Adrenal gland (tissue), 12 donors: ENCODE measurements around the gene GOLT1B. TPM values are rescaled to one million over a fixed set of nuclear protein-coding genes. Genes with fewer than 3 reads are reported as not detected.

Experiments
- DNase-seq, 7 donors: peaks; one replicate each; pipeline ENCODE4 v3.0.0-alpha.2; 2019 to 2020
- H3K27ac ChIP-seq, 5 donors: fragments of 200-600 bp; sonication (generic) in 4 of 5; 1 replicate in 3 of 5; 2 replicates in 2 of 5; pipeline versions ENCODE4 v1.5.1 to v1.8.0; 2016 to 2020; ENCODE audit warnings: mild to moderate bottlenecking in 1 of 5
- H3K27me3 ChIP-seq: fragments of 200-600 bp; 2 replicates; pipeline ENCODE4 v1.8.0; 2021
- H3K36me3 ChIP-seq, 2 donors: fragments of 200-600 bp; replicated peaks in 1 of 2; 1 replicate in 1 of 2; 2 replicates in 1 of 2; pipeline versions ENCODE4 v1.5.1 to v1.8.0; 2018 to 2022
- H3K4me1 ChIP-seq, 2 donors: fragments of 200-600 bp; replicated peaks in 1 of 2; 1 replicate in 1 of 2; 2 replicates in 1 of 2; pipeline versions ENCODE4 v1.5.1 to v1.8.0; 2018 to 2021
- H3K4me3 ChIP-seq, 4 donors: fragments of 200-600 bp; sonication (generic) in 3 of 4; one replicate each; pipeline ENCODE4 v1.5.1; 2016 to 2018
- H3K9me3 ChIP-seq, 3 donors: fragments of 200-600 bp; sonication (generic) in 1 of 3; replicated peaks in 1 of 3; 1 replicate in 2 of 3; 2 replicates in 1 of 3; pipeline versions ENCODE4 v1.5.1 to v1.8.0; 2016 to 2021
- POLR2A ChIP-seq, 2 donors: fragments of 450-650 bp; IDR thresholded peaks; one replicate each; pipeline ENCODE4 v1.6.1; 2017; ENCODE audit warnings: antibody characterized with exemption in 2 of 2, mild to moderate bottlenecking in 2 of 2, moderate library complexity in 1 of 2
- WGBS, 4 donors: extraction: QIAGEN DNeasy Blood & Tissue Kit in 2 of 4; methylation state at CpG; one replicate each; pipeline versions ENCODE4 v1.1.5 to v1.1.7; 2013 to 2017; 5-methylcytosine and 5-hydroxymethylcytosine counted together
- intact Hi-C, 2 donors: fragments of 100-400 bp; cut with DNase I; formaldehyde crosslinking; loops; one replicate each; pipeline versions ENCODE4 v1.14.1 to v1.15.0; 2022 to 2023
- polyA plus RNA-seq, 3 donors: library from polyadenylated mRNA; stranded (reverse); fragments of 200-250 nt in 2 of 3; fragments of 350-450 nt in 1 of 3; fragmentation: Illumina TruSeq in 1 of 3; extraction: RNeasy Lipid Tissue Mini Kit (QIAGEN cat#74804) in 1 of 3; gene quantifications; one replicate each; pipeline ENCODE4 v1.2.3, GENCODE V29; 2013 to 2014
- total RNA-seq, 9 donors: library from RNA; depleted of rRNA in 4 of 9; stranded (reverse); fragments of >200 nt in 4 of 9; fragments of 120-200 nt in 1 of 9; fragmentation: NEBNext Ultra II Directional in 1 of 9; extraction: Animal tissue kit (Norgen Biotek cat#: 25700) in 1 of 9; gene quantifications; one replicate each; pipeline versions ENCODE4 v1.1.0 to v1.2.4, GENCODE V29; 2013 to 2023
- TF ChIP-seq, protein P1 (sequence below), 6 experiments: fragments of 450-650 bp in 4 of 6; fragments of 200-600 bp in 2 of 6; sonication (generic) in 1 of 6; IDR thresholded peaks; 1 replicate in 5 of 6; 2 replicates in 1 of 6; pipeline versions ENCODE4 v1.5.1 to v1.8.0; 2016 to 2021; ENCODE audit warnings: antibody characterized with exemption in 6 of 6, mild to moderate bottlenecking in 2 of 6, moderate library complexity in 1 of 6
- donor health status: healthy with polysubstance abuse.
- donor health status: Bipolar disorder and iron deficiency.
- donor health status: DM: yes; HTN: yes; CAD: no.
- donor health status: DM: no; HTN: no; CAD: no.
- donor health status: DM: no; HTN: no; CAD: no.
- donor health status: DM: yes; HTN: yes; CAD: no.

GOLT1B gene
- total and polyA plus RNA-seq, 12 donors: 12.9 to 75.1 (median 35.2) TPM

GRCh38 chr12:21499765-21500164, 1.8 kb upstream of the GOLT1B start:
- Histone ChIP-seq H3K27ac (no peak overlapping the region), H3K4me3 (peak overlapping the region in 1 of 4 donors; percentile 93), H3K4me1 (peaks cover 19 to 44% of the 10 kb centered on the region in 2 donors), H3K27me3 (no peaks in the 10 kb centered on the region), H3K36me3 (peaks cover 0 to 20% of the 10 kb centered on the region in 2 donors), H3K9me3 (no peaks in the 10 kb centered on the region)
- WGBS, 4 donors: 75 to 81% (median 78%) methylated on average over 2 of the region's 2 CpGs
- DNase-seq: no peak
- TF ChIP-seq, protein P1, sequence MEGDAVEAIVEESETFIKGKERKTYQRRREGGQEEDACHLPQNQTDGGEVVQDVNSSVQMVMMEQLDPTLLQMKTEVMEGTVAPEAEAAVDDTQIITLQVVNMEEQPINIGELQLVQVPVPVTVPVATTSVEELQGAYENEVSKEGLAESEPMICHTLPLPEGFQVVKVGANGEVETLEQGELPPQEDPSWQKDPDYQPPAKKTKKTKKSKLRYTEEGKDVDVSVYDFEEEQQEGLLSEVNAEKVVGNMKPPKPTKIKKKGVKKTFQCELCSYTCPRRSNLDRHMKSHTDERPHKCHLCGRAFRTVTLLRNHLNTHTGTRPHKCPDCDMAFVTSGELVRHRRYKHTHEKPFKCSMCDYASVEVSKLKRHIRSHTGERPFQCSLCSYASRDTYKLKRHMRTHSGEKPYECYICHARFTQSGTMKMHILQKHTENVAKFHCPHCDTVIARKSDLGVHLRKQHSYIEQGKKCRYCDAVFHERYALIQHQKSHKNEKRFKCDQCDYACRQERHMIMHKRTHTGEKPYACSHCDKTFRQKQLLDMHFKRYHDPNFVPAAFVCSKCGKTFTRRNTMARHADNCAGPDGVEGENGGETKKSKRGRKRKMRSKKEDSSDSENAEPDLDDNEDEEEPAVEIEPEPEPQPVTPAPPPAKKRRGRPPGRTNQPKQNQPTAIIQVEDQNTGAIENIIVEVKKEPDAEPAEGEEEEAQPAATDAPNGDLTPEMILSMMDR (IDR thresholded peaks at IDR 0.05): no peak
- no peak for TF ChIP-seq POLR2A (IDR thresholded peaks at IDR 0.05)
- intact Hi-C loops: loop anchor here in 1 of 2 donors (10.0 kb wide), 1 partner anchor 155 kb away; the partner anchor contains the start of gene LDHB

GRCh38 chr12:21500786-21501257, 767 bp upstream of the GOLT1B start:
- intact Hi-C loops: loop anchor here in 1 of 2 donors (10.0 kb wide), 1 partner anchor 154 kb away; the partner anchor contains the start of gene LDHB
- WGBS, 4 donors: 4 to 10% (median 5%) methylated on average over 8 of the region's 8 CpGs
- no peak for DNase-seq
- Histone ChIP-seq H3K36me3 (peaks cover 0 to 20% of the 10 kb centered on the region in 2 donors), H3K27me3 (no peaks in the 10 kb centered on the region), H3K4me1 (peaks cover 26 to 55% of the 10 kb centered on the region in 2 donors), H3K9me3 (no peaks in the 10 kb centered on the region), H3K27ac (peak overlapping the region; percentile 80 to 95 (median 88)), H3K4me3 (peak overlapping the region in 3 of 4 donors; percentile 63 to 96 (median 93))
- TF ChIP-seq, protein P1 (IDR thresholded peaks at IDR 0.05): peak in 1 of 6 experiments; percentile 8
- no peak for TF ChIP-seq POLR2A (IDR thresholded peaks at IDR 0.05)

- H3K27ac ChIP-seq: peak overlapping the region; percentile 84 to 95 (median 88)
- TF ChIP-seq, protein P1 (IDR thresholded peaks at IDR 0.05): no peak
- no peak for TF ChIP-seq POLR2A (IDR thresholded peaks at IDR 0.05)
- peak in 6 of 7 donors; percentile 25 to 69 (median 38) for DNase-seq
- H3K27me3 ChIP-seq: no peaks in the 10 kb centered on the region
- peaks cover 26 to 64% of the 10 kb centered on the region in 2 donors for H3K4me1 ChIP-seq
- H3K36me3 ChIP-seq: peaks cover 0 to 7% of the 10 kb centered on the region in 2 donors
- intact Hi-C loops: loop anchor here in 1 of 2 donors (10.0 kb wide), 1 partner anchor 153 kb away; the partner anchor contains the start of gene LDHB
- peak overlapping the region; percentile 70 to 99 (median 94) for H3K4me3 ChIP-seq
- H3K9me3 ChIP-seq: no peaks in the 10 kb centered on the region
- WGBS, 4 donors: 0 to 1% (median 0%) methylated on average over 10 to 14 of the region's 14 CpGs
These were observed 541 bp downstream of the GOLT1B start for GRCh38 chr12:21502164-21502496.

GRCh38 chr12:21502872-21503271, 1.3 kb downstream of the GOLT1B start:
- peak overlapping the region in 1 of 4 donors; percentile 93 for H3K4me3 ChIP-seq
- TF ChIP-seq, protein P1 (IDR thresholded peaks at IDR 0.05): no peak
- no peak for TF ChIP-seq POLR2A (IDR thresholded peaks at IDR 0.05)
- H3K4me1 ChIP-seq: peaks cover 27 to 64% of the 10 kb centered on the region in 2 donors
- 81 to 94% (median 85%) methylated on average over 1 of the region's 1 CpG for WGBS, 4 donors
- H3K27ac ChIP-seq: no peak overlapping the region
- no peak for DNase-seq
- H3K9me3 ChIP-seq: no peaks in the 10 kb centered on the region
- intact Hi-C loops: loop anchor here in 1 of 2 donors (10.0 kb wide), 1 partner anchor 152 kb away; the partner anchor contains the start of gene LDHB
- no peaks in the 10 kb centered on the region for H3K27me3 ChIP-seq
- peaks cover 0 to under 1% of the 10 kb centered on the region in 2 donors for H3K36me3 ChIP-seq
